Measurements from ENCODE around the gene ZNF292. TPM values are rescaled to one million over a fixed set of nuclear protein-coding genes. Genes with fewer than 3 reads are reported as not detected.

ZNF292 gene
- total and polyA plus RNA-seq, 7 experiments from 2014 or later = 27.4 to 87.5 (median 72.4) TPM

DNA sequence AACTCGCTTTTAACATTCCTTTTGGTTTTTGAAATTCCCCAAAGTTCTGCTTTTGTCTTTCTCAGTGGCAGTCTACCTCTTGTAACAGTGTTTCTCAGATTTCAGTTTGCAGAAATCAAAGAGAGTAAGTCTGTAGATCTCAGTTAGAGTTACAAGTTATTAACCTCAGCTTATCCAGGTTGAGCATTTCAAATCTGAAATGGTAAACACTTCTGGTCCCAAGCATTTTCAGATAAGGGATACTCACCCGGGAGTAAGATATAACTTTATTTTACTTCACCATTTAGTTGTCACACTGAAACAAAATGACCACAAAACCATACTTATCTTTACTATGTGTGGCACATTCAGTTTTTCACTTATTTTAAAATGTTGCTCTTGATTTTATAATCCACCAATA lies 9.8 kb downstream of the ZNF292 start:
- ATAC-seq = no peak
- Mint-ChIP-seq H3K36me3 (peaks cover 0 to 5% (median 0%) of the 10 kb centered on the region in 5 donors), H3K4me3 (peak overlapping the region in 9 of 10 donors; percentile 5 to 61 (median 29)), H3K4me1 (peaks cover 55 to 99% (median 93%) of the 10 kb centered on the region in 7 donors), H3K9me3 (no peaks in the 10 kb centered on the region), H3K27ac (peak overlapping the region in 2 of 9 donors; percentile 0 to 17), H3K27me3 (no peaks in the 10 kb centered on the region)
- H3K27me3 ChIP-seq (ENCODE audit: control insufficient read depth in 2 of 2, insufficient read depth in 2 of 2, low read length in 2 of 2) = no peaks in the 10 kb centered on the region
- ChIA-PET CTCF (interaction anchor here (0.7 kb wide), 1 partner anchor 922 kb away, joined by 4 read pairs; no protein-coding TSS in a partner anchor), POLR2A (no interaction called here)
- no peaks in the 10 kb centered on the region for H3K36me3 ChIP-seq (ENCODE audit: control insufficient read depth in 2 of 3, insufficient read depth in 3 of 3, low read length in 3 of 3)
- intact Hi-C loops (cut with micrococcal nuclease) = loop anchor here in 1 of 2 donors (1.0 kb wide), 1 partner anchor 9 kb away; no protein-coding TSS in a partner anchor
- no peak overlapping the region for H3K4me3 ChIP-seq (ENCODE audit: low read length)
- peaks cover 21 to 40% of the 10 kb centered on the region in 2 donors for H3K4me1 ChIP-seq (ENCODE audit: control insufficient read depth in 2 of 2, insufficient read depth in 2 of 2, low read length in 2 of 2)
- no peak for DNase-seq
- no peak overlapping the region for H3K27ac ChIP-seq (ENCODE audit: low read depth, low read length)
- no peaks in the 10 kb centered on the region for H3K9me3 ChIP-seq (ENCODE audit: control insufficient read depth in 2 of 3, low read length in 3 of 3)

- Mint-ChIP-seq H3K27me3 (no peaks in the 10 kb centered on the region), H3K36me3 (peaks cover 7 to 23% (median 14%) of the 10 kb centered on the region in 5 donors), H3K27ac (peak overlapping the region in 4 of 9 donors; percentile 5 to 36 (median 26)), H3K9me3 (no peaks in the 10 kb centered on the region), H3K4me1 (peaks cover 44 to 97% (median 91%) of the 10 kb centered on the region in 7 donors), H3K4me3 (peak overlapping the region in 7 of 10 donors; percentile 9 to 55 (median 43))
- Histone ChIP-seq H3K4me3 (ENCODE audit: low read length) (no peak overlapping the region), H3K27me3 (ENCODE audit: control insufficient read depth in 2 of 2, insufficient read depth in 2 of 2, low read length in 2 of 2) (no peaks in the 10 kb centered on the region), H3K36me3 (ENCODE audit: control insufficient read depth in 2 of 3, insufficient read depth in 3 of 3, low read length in 3 of 3) (no peaks in the 10 kb centered on the region), H3K9me3 (ENCODE audit: control insufficient read depth in 2 of 3, low read length in 3 of 3) (no peaks in the 10 kb centered on the region), H3K4me1 (ENCODE audit: control insufficient read depth in 2 of 2, insufficient read depth in 2 of 2, low read length in 2 of 2) (peaks cover 6 to 34% of the 10 kb centered on the region in 2 donors), H3K27ac (ENCODE audit: low read depth, low read length) (no peak overlapping the region)
- intact Hi-C loops (cut with micrococcal nuclease) = no loop called here
- ChIA-PET POLR2A (interaction anchor here (0.6 to 0.7 kb wide), 2 partner anchors 210 to 602 kb away, joined by 3 read pairs; no protein-coding TSS in a partner anchor), CTCF (no interaction called here)
- ATAC-seq (no peak), DNase-seq (no peak)
These were observed 16.7 kb downstream of the ZNF292 start for GRCh38 chr6:87171938-87172633.

GRCh38 chr6:87174078-87174579 lies 18.8 kb downstream of the ZNF292 start:
- H3K4me3 Mint-ChIP-seq = peak overlapping the region in 8 of 10 donors; percentile 4 to 65 (median 36)

GRCh38 chr6:87176493-87176892 lies 21.1 kb downstream of the ZNF292 start:
- no peaks in the 10 kb centered on the region for H3K27me3 Mint-ChIP-seq
- Histone ChIP-seq H3K9me3 (ENCODE audit: control insufficient read depth in 2 of 3, low read length in 3 of 3) (no peaks in the 10 kb centered on the region), H3K27ac (ENCODE audit: low read depth, low read length) (no peak overlapping the region), H3K36me3 (ENCODE audit: control insufficient read depth in 2 of 3, insufficient read depth in 3 of 3, low read length in 3 of 3) (peaks cover 0 to 4% (median 0%) of the 10 kb centered on the region in 3 experiments), H3K4me1 (ENCODE audit: control insufficient read depth in 2 of 2, insufficient read depth in 2 of 2, low read length in 2 of 2) (peaks cover 6 to 22% of the 10 kb centered on the region in 2 donors), H3K4me3 (ENCODE audit: low read length) (no peak overlapping the region), H3K27me3 (ENCODE audit: control insufficient read depth in 2 of 2, insufficient read depth in 2 of 2, low read length in 2 of 2) (no peaks in the 10 kb centered on the region)
- H3K9me3 Mint-ChIP-seq = no peaks in the 10 kb centered on the region
- peaks cover 7 to 41% (median 32%) of the 10 kb centered on the region in 5 donors for H3K36me3 Mint-ChIP-seq
- H3K4me3 Mint-ChIP-seq = peak overlapping the region in 4 of 10 donors; percentile 6 to 49 (median 19)
- ChIA-PET CTCF (no interaction called here), POLR2A (no interaction called here)
- H3K27ac Mint-ChIP-seq = peak overlapping the region in 1 of 9 donors; percentile 15
- intact Hi-C loops (cut with micrococcal nuclease) = no loop called here
- DNase-seq (no peak), ATAC-seq (no peak)
- peaks cover 48 to 93% (median 88%) of the 10 kb centered on the region in 7 donors for H3K4me1 Mint-ChIP-seq

More at GRCh38 chr6:87174078-87174579, 18.8 kb downstream of the ZNF292 start:
- POLR2A ChIA-PET = interaction anchor here (0.7 kb wide), 1 partner anchor 12 kb away, joined by 3 read pairs; no protein-coding TSS in a partner anchor
- H3K27ac Mint-ChIP-seq = peak overlapping the region in 7 of 9 donors; percentile 33 to 60 (median 47)
- Histone ChIP-seq H3K27ac (ENCODE audit: low read depth, low read length) (no peak overlapping the region), H3K4me3 (ENCODE audit: low read length) (no peak overlapping the region), H3K36me3 (ENCODE audit: control insufficient read depth in 2 of 3, insufficient read depth in 3 of 3, low read length in 3 of 3) (no peaks in the 10 kb centered on the region), H3K4me1 (ENCODE audit: control insufficient read depth in 2 of 2, insufficient read depth in 2 of 2, low read length in 2 of 2) (peaks cover 6 to 26% of the 10 kb centered on the region in 2 donors), H3K27me3 (ENCODE audit: control insufficient read depth in 2 of 2, insufficient read depth in 2 of 2, low read length in 2 of 2) (no peaks in the 10 kb centered on the region), H3K9me3 (ENCODE audit: control insufficient read depth in 2 of 3, low read length in 3 of 3) (no peaks in the 10 kb centered on the region)
- intact Hi-C loops (cut with micrococcal nuclease) = loop anchor here in 1 of 2 donors (1.0 kb wide), 1 partner anchor 9 kb away; no protein-coding TSS in a partner anchor
- peaks cover 42 to 94% (median 90%) of the 10 kb centered on the region in 7 donors for H3K4me1 Mint-ChIP-seq
- H3K9me3 Mint-ChIP-seq = no peaks in the 10 kb centered on the region
- peaks cover 7 to 33% (median 21%) of the 10 kb centered on the region in 5 donors for H3K36me3 Mint-ChIP-seq
- no peaks in the 10 kb centered on the region for H3K27me3 Mint-ChIP-seq
- ATAC-seq (peak; percentile 52), DNase-seq (peak in 1 of 9 donors; percentile 8)
- CTCF ChIA-PET = no interaction called here

DNA sequence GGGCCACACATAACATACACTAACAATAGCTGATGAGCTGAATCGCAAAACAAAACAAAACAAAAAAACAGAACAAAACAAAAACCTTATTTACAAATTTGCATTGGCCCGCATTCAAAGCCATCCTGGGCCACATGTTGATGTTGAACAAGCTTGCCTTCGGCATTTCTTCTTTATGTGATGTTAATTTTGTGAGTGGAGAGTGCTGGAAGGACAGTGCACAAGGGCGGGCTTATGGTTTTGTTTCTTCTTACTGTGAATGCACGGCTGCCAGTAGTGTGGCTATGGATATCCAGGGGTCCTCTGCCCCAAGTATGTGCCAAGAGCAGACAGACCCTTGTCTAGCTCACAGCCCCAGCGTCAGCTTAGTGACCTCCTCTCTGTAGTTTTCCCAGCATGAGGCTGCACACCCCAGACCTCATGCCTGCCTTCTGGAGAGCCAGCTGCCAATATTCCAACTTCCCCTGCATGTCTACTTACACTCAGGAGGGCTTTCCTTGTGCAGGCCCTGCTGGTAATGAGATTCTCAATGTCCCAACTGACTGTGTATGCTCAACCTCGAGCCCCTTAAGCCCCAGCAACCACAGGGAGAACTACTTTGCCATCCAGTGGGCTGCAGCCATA lies 24.9 kb downstream of the ZNF292 start:
- POLR2A ChIA-PET = no interaction called here
- peak overlapping the region in 2 of 10 donors; percentile 11 to 23 for H3K4me3 Mint-ChIP-seq
- peaks cover 39 to 92% (median 80%) of the 10 kb centered on the region in 7 donors for H3K4me1 Mint-ChIP-seq
- intact Hi-C loops (cut with micrococcal nuclease) = no loop called here
- CTCF ChIA-PET = interaction anchor here (0.5 to 0.6 kb wide), 2 partner anchors 18 to 54 kb away, joined by 3 to 4 read pairs; no protein-coding TSS in a partner anchor
- ATAC-seq (no peak), DNase-seq (no peak)
- peaks cover 4 to 46% (median 37%) of the 10 kb centered on the region in 5 donors for H3K36me3 Mint-ChIP-seq
- H3K27ac Mint-ChIP-seq = peak overlapping the region in 4 of 9 donors; percentile 8 to 56 (median 34)
- Histone ChIP-seq H3K4me3 (ENCODE audit: low read length) (no peak overlapping the region), H3K27ac (ENCODE audit: low read depth, low read length) (no peak overlapping the region), H3K9me3 (ENCODE audit: control insufficient read depth in 2 of 3, low read length in 3 of 3) (no peaks in the 10 kb centered on the region), H3K27me3 (ENCODE audit: control insufficient read depth in 2 of 2, insufficient read depth in 2 of 2, low read length in 2 of 2) (no peaks in the 10 kb centered on the region), H3K36me3 (ENCODE audit: control insufficient read depth in 2 of 3, insufficient read depth in 3 of 3, low read length in 3 of 3) (peaks cover 0 to 9% (median 4%) of the 10 kb centered on the region in 3 experiments), H3K4me1 (ENCODE audit: control insufficient read depth in 2 of 2, insufficient read depth in 2 of 2, low read length in 2 of 2) (peaks cover 4 to 9% of the 10 kb centered on the region in 2 donors)
- no peaks in the 10 kb centered on the region for H3K27me3 Mint-ChIP-seq
- no peaks in the 10 kb centered on the region for H3K9me3 Mint-ChIP-seq

- Mint-ChIP-seq H3K36me3 (peaks cover 0 to 37% (median 27%) of the 10 kb centered on the region in 5 donors), H3K27ac (peak overlapping the region in 2 of 9 donors; percentile 34 to 62), H3K4me3 (no peak overlapping the region), H3K4me1 (peaks cover 30 to 87% (median 75%) of the 10 kb centered on the region in 7 donors), H3K27me3 (no peaks in the 10 kb centered on the region), H3K9me3 (no peaks in the 10 kb centered on the region)
- Histone ChIP-seq H3K27ac (ENCODE audit: low read depth, low read length) (no peak overlapping the region), H3K27me3 (ENCODE audit: control insufficient read depth in 2 of 2, insufficient read depth in 2 of 2, low read length in 2 of 2) (no peaks in the 10 kb centered on the region), H3K4me3 (ENCODE audit: low read length) (no peak overlapping the region), H3K36me3 (ENCODE audit: control insufficient read depth in 2 of 3, insufficient read depth in 3 of 3, low read length in 3 of 3) (peaks cover 0 to 9% (median 4%) of the 10 kb centered on the region in 3 experiments), H3K4me1 (ENCODE audit: control insufficient read depth in 2 of 2, insufficient read depth in 2 of 2, low read length in 2 of 2) (peaks cover 4 to 9% of the 10 kb centered on the region in 2 donors), H3K9me3 (ENCODE audit: control insufficient read depth in 2 of 3, low read length in 3 of 3) (no peaks in the 10 kb centered on the region)
- no peak for DNase-seq
- intact Hi-C loops (cut with micrococcal nuclease) = loop anchor here in 1 of 2 donors (2.0 kb wide), 1 partner anchor 15 kb away; no protein-coding TSS in a partner anchor
- POLR2A ChIA-PET = no interaction called here
- CTCF ChIA-PET = no interaction called here
- ATAC-seq = no peak
These were observed 26.5 kb downstream of the ZNF292 start for GRCh38 chr6:87181903-87182302.

Data from naive thymus-derived CD4-positive, alpha-beta T cell (primary cell).